NK-92 (cell line): ENCODE data around the gene CMTR1.
"Not testable (repeated sequence)": the region's sequence is repeated elsewhere in the genome, so short reads cannot be mapped to it uniquely, and the experiment has no call there.

ENCODE experiments used
- DNase-seq: peaks from one replicate; lab custom pipeline; 2025; ENCODE audit not compliant: unreplicated experiment; lab: John Stamatoyannopoulos, UW

Gene CMTR1, protein sequence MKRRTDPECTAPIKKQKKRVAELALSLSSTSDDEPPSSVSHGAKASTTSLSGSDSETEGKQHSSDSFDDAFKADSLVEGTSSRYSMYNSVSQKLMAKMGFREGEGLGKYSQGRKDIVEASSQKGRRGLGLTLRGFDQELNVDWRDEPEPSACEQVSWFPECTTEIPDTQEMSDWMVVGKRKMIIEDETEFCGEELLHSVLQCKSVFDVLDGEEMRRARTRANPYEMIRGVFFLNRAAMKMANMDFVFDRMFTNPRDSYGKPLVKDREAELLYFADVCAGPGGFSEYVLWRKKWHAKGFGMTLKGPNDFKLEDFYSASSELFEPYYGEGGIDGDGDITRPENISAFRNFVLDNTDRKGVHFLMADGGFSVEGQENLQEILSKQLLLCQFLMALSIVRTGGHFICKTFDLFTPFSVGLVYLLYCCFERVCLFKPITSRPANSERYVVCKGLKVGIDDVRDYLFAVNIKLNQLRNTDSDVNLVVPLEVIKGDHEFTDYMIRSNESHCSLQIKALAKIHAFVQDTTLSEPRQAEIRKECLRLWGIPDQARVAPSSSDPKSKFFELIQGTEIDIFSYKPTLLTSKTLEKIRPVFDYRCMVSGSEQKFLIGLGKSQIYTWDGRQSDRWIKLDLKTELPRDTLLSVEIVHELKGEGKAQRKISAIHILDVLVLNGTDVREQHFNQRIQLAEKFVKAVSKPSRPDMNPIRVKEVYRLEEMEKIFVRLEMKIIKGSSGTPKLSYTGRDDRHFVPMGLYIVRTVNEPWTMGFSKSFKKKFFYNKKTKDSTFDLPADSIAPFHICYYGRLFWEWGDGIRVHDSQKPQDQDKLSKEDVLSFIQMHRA

DNA sequence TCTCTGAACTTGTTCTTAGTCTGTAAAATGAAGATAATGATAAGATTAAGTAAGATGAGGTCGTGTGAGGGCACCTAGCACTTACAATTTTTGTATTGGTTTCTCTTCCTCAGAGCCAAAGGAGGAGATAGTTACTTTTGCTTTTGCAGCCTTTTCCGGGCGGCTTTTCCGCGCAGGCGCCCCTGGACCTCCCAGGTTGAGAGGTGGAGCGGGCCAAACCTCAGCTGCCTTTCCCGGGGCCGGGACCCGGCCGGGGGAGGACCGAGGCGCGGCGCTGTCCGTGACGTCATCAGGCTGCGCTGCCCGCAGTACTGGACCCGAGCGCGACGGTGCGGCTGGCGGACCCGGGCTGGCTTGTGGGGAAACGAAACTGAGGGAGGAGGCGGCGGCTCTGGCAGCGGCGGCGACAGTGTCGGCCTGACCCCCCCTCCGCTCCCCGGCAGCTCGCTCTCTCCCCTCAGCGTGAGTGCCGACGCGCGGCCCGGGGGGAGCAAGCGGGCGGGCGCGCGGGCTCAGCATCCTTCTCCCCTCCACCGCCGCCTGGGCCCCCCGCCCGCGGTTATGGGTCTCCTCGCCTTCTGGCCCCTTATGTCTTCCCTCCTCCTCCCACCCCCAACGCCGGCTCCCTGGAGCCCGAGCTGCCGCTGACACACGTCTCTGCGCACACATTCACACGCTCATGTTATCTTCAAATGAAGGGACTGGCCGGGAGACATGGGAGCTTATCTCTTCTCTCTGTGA is at the start of gene CMTR1:
Gene CMTR1 (plus strand): TSS at position 306 of the 741 bp plus-strand sequence. CDS start 2,409 bp downstream, outside the sequence.
- peak; percentile 64 for DNase-seq

- no peak for DNase-seq
Observed at GRCh38 chr6:37388578-37388977, 44.4 kb upstream of the CMTR1 start.

- DNase-seq: no peak
Observed at GRCh38 chr6:37389857-37390256, 43.2 kb upstream of the CMTR1 start.

GRCh38 chr6:37391120-37391519 is 41.9 kb upstream of the CMTR1 start:
- no peak for DNase-seq

DNA sequence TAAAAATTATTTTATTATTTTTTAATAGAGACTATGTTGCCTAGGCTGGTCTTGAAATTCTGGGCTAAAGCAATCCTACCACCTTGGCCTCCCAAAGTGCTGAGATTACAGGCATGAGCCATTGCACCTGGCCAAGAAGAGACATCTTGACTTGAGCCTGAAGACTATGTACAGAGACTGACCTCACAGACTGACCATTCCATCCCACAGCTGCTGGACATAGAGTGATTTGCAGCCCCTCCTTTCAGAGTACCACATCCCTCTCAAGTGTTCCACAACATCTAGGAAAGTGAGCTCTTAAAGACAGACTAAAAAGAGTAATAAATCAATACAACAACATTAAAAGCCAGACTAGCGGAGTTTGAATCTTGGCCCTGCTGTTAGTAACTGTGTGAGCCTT is 40.2 kb upstream of the CMTR1 start:
- no peak for DNase-seq

- no peak for DNase-seq
Observed at GRCh38 chr6:37393381-37393929, 39.6 kb upstream of the CMTR1 start.

GRCh38 chr6:37396571-37397180 is 36.3 kb upstream of the CMTR1 start:
- DNase-seq: no peak

- DNase-seq: no peak
Observed at GRCh38 chr6:37399131-37399530, 33.9 kb upstream of the CMTR1 start.

DNA sequence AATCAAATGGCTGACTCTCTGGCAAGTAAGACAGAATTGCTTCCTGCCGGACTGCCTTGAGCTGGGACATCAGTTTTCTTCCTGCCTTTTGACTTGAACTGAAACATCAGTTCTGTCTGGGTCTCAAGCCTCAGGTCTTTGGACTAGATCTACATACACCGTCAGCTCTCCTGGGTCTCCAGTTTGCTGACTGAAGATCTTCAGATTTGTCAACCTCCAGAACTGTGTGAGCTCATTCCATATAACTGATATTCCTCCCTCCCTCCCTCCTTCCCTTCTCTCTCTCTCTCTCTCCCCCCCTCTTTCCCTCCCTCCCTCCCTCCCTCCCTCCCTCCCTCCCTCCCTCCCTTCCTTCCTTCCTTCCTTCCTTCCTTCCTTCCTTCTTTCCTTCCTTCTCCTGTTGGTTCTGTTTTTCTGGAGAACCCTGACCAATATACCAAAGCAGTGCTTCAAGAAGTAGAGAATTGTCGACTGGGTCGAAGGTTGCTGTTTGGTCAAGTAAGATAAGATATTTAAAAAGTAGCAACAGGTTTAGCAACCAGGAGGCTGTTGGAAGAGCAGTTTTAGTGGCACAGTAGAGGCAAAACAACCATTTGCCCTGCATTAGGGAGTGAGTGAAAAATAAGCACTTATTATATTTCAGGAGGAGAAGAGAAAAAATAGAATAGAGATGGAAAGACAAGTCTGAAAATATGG is 33.1 kb upstream of the CMTR1 start:
- no peak for DNase-seq

- not testable (repeated sequence) for DNase-seq
Observed at GRCh38 chr6:37401658-37402057, 31.4 kb upstream of the CMTR1 start.

DNA sequence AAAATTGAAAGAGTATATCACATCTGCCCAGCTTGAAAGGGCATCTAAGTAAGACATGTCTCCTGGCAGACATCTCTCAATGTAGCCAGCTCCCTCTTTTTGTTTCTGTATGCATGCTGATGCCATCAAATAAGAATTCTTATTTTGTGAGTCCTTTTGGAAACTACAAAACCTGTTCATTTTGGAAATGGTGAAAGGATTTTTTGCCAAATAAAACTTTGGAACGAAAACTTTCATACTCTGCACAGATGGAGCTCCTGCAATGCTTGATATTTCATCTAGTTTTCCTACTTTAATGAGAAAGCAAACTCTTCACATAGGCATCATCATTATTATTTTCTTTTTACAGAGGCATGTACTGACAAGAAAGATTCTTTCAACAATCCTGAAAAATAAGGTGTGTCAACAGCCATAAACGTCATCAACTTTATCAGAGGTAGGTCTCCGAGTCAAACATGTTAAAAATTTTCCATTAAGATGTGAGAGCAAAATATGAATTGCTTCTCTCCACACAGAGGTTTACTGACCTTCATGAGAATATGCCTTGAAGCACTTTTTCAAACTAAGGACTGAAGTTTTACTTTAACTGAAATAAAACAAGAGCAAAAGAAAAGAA is 26.2 kb upstream of the CMTR1 start:
- DNase-seq: no peak

GRCh38 chr6:37407948-37408347 is 25.1 kb upstream of the CMTR1 start:
- DNase-seq: no peak

DNA sequence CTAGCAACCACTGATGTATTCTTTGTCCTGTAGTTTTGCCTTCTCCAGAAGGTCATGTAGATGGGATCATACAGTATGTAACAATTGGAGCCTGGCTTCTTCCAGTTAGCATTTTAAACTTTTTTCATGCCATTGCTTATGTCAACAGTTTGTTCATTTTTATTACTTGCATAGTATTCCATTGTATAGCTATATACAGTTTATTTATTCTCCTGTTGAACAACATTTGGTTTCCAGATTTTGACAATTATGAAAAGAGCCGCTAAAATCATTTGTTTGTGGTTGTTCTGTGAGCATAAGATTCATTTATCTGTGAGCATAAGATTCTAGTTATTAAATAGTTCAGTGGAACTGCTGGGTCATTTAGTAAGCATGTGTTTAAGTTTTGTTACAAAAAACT is 23.5 kb upstream of the CMTR1 start:
- no peak for DNase-seq

DNA sequence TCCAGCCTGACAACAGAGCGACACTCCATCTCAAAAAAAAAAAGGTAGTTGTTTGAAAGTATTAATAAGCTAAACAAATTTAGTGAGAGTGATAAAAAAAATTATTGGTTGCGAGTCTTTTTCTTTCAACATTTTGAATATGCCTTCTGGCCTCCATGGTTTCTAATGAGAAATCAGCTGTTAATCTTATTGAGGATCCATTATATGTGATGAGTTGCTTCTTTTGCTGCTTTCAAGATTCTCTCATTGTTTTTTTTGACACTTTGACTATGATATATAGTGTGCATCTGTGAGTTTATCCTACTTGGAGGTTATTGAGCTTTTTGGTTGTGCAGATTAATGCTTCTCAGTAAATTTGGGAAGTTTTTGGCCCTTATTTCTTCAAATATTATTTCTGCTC is 15.6 kb upstream of the CMTR1 start:
- no peak for DNase-seq

- no peak for DNase-seq
Observed at GRCh38 chr6:37418722-37419121, 14.3 kb upstream of the CMTR1 start.

DNA sequence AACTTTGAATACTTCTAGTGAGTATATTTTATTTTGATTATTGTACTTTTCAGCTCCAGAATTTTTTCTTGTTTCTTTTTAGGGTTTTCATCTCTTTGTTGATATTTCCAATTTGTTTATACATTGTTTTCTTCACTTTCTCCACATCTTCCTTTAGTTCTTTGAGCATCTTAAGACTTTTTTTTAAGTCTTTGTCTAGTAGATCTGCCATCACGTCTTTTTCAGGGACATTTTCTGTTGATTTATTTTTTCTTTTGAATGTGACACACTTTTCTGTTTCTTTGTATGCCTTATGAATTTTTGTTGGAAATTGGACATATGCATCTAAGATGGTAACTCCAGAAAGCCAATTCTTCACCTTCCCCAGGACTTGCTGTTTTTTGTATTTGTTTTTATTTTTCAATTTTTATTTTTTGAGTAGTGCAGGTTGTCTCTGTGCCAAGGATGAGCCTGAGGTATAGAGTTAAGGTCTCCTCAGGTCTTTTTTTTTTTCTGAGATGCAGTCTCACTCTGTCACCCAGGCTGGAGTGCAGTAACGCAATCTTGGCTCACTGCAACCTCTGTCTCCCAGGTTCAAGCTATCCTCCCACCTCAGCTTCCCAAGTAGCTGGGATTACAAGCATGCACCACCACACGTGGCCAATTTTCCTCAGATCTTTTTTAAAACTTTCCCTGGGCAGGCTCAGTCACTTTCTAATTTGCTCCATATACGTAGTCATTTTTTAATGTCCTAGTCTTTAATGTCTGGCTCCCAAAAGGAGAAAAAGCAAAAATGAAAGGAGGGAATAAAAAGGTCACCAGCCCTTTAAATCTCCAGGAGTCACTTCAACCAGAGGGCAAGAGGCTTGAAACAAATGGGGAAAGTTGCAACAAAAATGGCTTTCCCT is 6.7 kb upstream of the CMTR1 start:
- DNase-seq: no peak

- no peak for DNase-seq
Observed at GRCh38 chr6:37426945-37427510, 6.0 kb upstream of the CMTR1 start.

DNA sequence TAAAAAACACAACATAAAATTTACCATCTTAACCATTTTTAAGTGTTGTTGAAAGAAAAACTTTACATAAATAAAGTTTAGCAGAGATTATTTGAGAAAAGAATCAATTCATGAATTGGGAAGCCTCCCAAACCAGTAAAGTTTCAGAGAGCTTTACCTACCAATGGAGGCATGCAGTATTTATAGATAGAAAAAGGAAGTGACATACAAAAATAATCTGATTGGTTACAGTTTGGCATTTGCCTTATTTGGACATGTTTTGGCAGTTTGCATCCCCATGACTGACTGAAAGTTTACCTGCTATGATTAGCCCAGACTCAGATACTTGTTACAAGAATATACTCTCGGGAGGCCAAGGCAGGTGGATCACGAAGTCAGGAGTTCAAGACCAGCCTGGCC is 3.7 kb upstream of the CMTR1 start:
- no peak for DNase-seq

DNA sequence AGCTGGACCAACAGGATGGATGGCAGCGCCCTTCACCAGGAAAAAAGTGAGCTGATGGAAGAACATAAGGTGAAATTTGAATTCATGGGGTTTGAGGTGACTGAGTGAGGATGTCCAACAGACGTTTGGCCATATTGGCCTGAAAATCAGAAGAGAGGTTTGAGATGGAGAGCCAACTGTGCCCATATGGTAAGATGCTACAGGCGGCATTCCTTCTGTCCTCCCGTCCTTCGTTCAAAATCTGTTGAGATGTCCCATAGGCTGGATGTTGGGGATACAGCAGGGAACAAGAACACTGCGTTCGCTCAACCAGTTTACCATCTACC is 468 bp upstream of the CMTR1 start:
- DNase-seq: no peak
